GM18870 (cell line): ENCODE measurements around the gene TMED6.
"Not testable (repeated sequence)": the region's sequence is repeated elsewhere in the genome, so short reads cannot be mapped to it uniquely, and the experiment has no call there.

ENCODE experiments used
- ATAC-seq: cut with Tn5 transposase; IDR thresholded peaks from one replicate; pipeline ENCODE4 v1.9.1; 2021; ENCODE audit warnings: moderate library complexity; ENCODE audit not compliant: unreplicated experiment

Gene TMED6

DNA sequence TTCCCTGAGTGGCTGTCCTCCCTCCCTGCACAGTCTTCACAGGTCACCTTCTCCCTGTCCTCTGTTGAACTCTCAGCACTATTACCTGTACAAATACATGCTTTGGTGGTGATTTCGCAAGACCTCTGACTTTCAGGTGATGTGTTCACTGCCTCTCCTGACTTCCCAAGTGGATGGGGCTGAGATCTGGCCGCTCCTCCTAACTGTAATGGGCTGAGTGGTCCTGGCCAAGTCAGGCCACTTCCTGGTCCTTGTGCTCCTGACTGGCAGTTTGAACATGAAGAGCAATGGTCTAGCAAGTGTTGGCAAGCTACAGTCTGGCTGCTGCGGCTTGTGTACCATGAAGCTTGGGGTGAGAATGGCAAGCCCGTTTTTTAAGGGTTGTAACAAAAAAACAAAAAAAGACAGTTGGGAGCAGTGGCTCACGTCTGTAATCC lies 11.7 kb upstream of the TMED6 start:
- no peak for ATAC-seq

DNA sequence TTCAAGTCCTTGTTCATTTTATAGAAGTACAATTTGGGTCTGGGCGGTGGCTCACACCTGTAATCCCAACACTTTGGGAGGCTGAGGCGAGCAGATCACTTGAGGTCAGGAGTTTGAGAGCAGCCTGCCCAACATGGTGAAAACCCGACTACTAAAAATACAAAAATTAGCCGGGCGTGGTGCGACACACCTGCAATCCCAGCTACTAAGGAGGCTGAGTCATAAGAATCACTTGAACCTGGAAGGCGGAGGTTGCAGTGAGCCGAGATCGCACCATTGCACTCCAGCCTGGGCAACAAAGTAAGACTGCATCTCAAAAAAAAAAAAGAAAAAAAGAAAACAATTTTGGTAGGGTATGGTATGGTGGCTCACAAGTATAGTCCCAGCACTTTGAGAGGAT lies 8.5 kb upstream of the TMED6 start:
- ATAC-seq = not testable (repeated sequence)

GRCh38 chr16:69350536-69351133 lies 951 bp downstream of the TMED6 start:
- no peak for ATAC-seq

DNA sequence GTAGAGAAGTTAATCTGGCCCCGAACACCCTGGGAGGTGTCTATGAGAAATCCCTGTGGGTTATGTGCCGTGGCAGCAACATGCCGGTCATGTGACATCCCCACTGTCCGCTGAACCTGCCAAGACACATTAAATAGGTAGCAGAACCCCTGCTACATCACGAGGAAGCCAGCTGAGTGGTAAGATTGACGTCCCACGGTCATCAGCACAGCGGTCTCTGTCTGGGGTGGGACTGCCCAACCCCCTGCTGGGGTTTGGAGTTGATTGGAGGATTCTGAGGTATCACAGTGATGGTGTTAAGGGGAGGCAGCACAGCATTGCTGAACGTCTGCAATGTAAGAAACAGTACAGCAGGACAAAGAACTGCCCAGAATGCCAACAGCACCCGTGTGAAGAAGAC lies 2.0 kb downstream of the TMED6 start:
- ATAC-seq = no peak

- no peak for ATAC-seq
Measured at GRCh38 chr16:69348222-69348621, 3.4 kb downstream of the TMED6 start.

- no peak for ATAC-seq
Measured at GRCh38 chr16:69346683-69347082, 4.9 kb downstream of the TMED6 start.

DNA sequence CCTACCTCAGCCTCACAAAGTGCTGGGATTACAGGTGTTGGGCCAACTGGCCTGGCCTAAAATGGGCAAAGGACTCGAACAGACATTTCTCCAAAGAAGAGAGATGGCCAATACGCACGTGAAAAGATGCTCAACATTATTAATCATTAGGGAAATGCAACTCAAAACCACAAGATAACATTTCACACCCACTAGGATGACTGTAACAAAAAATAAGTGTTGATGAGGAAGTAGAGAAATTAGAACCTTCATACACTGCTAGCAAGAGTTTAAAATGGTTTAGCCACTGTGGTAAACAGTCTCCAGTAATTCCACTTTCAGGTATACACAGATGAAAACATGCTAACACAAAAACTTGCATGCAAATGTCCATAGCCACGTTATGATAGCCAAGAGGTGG lies 5.7 kb downstream of the TMED6 start:
- ATAC-seq = no peak

- ATAC-seq = no peak
Measured at GRCh38 chr16:69344171-69344570, 7.4 kb downstream of the TMED6 start.

GRCh38 chr16:69340095-69340644 lies 11.4 kb downstream of the TMED6 start:
- no peak for ATAC-seq

GRCh38 chr16:69339289-69340094 lies 12.1 kb downstream of the TMED6 start, which contains the start of the genes COG8 and NIP7:
Gene COG8 (minus strand): TSS chr16:69339564. CDS start chr16:69339552, 12 bp downstream.
Gene NIP7 (plus strand): TSS chr16:69339772. CDS start chr16:69339830, 58 bp downstream.
- ATAC-seq = peak; percentile 85

DNA sequence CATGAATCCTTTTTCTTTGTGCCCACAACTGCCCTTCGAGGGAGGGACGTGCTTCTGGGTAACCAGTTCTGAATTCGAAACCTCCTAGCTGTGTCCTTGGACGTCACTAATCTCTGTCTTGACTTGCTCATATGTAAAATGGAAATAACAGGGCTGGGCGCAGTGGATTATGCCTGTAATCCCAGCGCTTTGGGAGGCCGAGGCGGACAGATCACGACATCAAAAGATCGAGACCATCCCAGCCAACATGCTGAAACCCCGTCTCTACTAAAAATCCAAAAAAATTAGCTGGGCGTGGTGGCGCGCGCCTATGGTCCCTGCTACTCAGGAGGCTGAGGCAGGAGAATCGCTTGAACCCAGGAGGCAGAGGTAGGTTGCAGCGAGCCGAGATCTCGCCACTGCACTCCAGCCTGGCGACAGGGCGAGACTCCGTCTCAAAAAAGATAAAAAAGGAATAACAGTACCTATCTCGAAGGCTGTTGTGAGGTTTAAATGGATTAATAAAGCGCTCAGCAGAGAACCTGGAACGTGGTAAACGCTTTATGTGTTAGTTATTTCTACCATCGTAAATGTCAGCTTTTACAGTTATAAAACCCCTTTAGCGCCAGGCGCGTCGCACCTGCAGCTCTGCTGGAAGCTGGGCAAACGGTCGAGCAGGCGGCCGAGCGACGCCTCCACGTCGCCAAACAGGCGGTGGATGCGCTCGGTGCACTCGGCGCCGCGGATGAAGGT lies 12.9 kb downstream of the TMED6 start:
- no peak for ATAC-seq

GRCh38 chr16:69334696-69335095 lies 16.9 kb downstream of the TMED6 start:
- ATAC-seq = no peak

GRCh38 chr16:69330286-69331109 lies 21.1 kb downstream of the TMED6 start, which contains the start of gene PDF:
Gene PDF (minus strand): TSS chr16:69330588. CDS start chr16:69330570, 18 bp downstream.
- ATAC-seq = peak; percentile 84

DNA sequence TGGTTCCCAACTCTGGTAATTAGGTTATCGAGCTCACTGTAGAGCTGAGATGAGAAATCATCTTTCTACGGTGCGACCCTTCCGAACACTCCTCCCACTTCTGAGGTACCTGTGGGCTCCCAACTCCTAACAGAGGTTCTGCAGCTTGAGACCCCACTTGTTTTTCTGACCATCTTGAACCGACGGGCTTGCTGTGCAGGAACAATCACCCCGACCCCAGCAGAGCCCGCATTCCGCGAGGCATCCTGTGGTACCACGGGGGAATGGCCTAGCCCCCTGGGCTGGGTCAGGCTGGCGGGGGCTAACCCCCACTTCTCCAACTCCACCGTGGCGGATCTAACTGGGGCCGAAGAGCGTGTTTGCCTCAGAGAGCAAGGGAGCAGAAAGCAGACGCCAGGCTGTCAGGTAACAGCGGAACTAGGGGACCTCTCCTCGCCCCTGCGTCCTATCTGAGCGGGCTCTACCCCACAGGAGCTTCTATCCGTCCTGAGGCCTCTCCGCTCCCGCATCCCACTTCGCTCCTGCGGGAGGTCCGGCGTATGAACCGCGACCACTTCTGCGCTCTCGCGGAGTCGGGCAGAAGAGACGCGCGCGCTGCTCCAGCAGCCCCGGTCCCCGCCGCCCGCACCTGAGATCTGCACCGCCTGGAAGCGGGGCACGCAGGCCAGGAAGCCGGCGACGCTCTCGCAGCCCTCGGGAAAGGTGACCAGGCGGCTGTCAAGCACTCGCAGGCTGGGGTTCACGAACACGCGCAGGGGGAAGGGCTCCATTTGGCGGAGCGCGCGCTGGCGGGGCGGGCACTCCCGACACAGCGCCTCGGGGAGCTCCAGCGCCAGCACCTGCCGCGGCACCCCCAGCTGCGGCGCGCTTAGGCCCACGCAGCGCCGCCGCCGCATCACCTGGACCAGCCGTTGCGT lies 22.0 kb downstream of the TMED6 start:
- ATAC-seq = peak; percentile 18

DNA sequence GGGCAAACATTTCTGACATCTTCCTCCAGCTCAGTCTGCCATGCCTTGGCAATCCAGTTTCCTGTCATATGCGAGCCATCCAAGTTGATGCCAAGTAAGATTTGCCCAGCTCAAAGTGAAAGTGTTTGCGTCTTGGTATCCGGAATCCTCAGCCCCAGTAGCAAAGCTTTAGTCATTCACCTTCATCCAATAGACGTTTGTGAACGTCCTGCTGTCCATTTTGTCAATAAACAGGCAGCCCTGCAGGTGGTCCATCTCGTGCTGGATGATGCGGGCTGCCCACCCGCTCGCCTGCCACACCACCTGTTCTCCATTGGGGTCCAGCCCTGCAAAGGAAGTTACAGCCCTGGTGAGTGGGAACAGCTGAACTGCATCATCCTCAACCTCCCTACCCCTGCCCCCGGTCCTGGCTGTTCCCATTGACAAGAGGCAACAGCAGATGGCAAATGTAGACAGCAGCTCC lies 22.7 kb downstream of the TMED6 start:
- ATAC-seq = no peak

GRCh38 chr16:69327585-69328310 lies 23.8 kb downstream of the TMED6 start:
- no peak for ATAC-seq

GRCh38 chr16:69326172-69326873 lies 25.3 kb downstream of the TMED6 start:
- ATAC-seq = no peak

DNA sequence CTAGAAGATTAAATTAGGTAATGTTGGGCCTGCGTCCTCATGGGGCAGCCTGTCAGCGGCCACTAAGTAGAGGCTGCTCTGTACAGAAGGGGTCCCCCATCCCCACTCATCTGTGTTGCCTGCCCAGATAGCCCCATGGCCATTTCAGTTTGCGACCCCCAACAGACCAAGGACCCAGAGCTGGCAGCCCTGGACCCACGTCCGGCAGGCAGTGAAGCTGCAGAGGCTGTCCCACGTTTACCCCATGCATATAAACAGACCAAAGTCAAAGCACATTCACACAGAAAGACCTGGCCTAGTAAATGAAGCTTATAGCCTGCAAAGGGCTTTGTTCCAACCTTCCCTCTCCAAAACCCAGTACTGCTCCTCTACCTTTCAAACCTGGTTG lies 25.8 kb downstream of the TMED6 start:
- ATAC-seq = no peak
